GM21723 (cell line): ENCODE measurements around the gene TAC4.
"Not testable (repeated sequence)": the region's sequence is repeated elsewhere in the genome, so short reads cannot be mapped to it uniquely, and the experiment has no call there.

ENCODE experiments used
- ATAC-seq: cut with Tn5 transposase; IDR thresholded peaks from one replicate; pipeline ENCODE4 v1.9.1; 2021; ENCODE audit warnings: mild to moderate bottlenecking, moderate library complexity; ENCODE audit not compliant: unreplicated experiment

The TAC4 gene

DNA sequence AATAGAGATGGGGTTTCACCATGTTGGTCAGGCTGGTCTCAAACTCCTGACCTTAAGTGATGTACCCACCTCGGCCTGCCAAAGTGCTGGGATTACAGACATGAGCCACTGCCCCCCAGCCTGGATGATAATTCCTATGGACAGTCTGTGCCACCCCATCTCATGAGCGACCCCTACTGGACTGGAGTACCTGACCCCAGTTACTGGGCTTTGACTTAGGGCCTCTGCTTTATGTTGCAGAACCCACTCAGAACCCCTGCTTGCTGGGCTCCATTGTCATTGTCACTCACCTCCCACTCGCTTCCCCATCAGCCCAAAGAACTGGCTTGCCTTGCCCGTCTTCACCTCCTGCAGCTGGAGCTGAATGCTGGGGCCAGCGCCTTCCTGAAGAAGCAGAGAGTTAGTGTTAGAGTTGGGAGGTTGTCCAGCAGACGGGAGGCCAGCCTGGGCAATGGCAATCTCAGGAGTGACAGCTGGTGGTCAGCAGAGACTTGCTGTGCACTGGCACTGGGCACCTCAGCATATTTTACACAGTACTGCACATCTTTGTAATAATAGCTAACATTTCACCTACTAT, 4.0 kb downstream of the TAC4 start:
- no peak for ATAC-seq

DNA sequence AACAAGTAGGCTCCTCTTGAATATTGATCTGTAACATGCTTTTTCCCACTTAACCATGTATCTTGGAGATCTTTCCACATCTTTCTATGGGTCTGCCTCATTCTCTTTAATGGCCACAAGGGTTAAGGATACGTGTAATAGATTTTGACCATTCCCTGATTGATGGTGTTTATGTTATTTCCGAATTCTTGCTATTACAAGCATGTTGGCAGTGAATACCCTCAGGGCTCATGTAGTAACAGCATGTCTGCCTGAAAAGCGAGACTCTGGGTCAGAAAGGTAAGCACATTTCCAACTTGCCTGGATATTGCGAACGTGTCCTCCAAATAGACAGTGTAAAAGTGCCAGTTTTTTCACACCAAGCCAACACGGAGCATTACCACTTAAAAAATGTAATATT, 5.0 kb downstream of the TAC4 start:
- no peak for ATAC-seq

DNA sequence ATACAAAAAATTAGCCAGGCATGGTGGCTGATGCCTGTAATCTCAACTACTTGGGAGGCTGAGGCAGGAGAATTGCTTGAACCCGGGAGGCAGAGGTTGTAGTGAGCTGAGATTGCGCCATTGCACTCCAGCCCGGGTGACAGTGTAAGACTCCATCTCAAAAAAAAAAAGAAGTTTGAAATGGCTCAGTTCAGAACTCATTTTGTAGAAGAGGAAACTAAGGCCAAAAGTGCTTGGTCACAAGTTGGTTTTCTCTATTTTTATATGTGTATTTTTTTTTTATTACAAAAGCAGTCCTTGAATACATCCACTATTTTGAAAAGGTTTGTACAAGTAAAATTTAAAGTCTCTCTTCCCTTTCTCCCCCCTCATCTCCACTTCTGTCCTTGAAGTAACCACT, 5.5 kb downstream of the TAC4 start:
- ATAC-seq = no peak

DNA sequence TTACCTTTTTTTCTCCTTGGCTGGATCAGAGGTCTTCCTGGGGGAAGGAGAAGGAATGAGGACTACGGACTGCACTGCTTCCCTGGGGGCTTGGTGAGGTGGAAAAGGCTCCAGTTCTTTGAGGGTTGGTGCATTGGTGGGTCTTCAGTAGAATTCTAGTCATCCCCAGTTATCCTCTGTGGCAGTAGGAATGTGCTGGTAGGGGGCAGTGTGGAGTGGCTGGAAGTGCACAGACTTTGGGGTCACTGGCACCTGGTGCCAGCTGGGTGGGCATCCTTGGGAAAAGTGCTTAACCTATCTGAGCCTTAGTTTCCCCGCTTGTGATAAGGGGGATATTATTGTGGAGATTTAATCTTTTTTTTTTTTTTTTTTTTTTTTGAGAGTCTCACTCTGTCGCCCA, 6.3 kb downstream of the TAC4 start:
- no peak for ATAC-seq

DNA sequence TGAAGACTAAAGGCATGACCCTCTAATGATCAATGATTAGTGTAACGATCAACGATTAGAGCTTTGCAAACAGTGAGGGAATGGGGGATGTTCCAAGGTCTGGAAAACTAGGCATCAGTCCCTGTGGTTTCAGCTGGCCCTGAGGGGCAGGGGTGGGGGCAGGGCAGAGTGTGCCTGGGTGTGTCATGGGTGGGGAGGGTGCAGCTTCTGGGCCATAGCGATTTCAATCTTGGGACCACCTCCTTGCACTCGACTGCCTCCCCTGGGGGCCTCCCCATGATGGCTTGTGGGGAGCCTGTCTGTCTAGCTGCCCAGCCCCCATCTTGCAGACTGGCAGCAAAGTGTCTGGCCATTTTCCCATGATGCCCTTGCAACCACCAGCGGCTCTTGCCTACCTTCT, 8.4 kb downstream of the TAC4 start:
- no peak for ATAC-seq

DNA sequence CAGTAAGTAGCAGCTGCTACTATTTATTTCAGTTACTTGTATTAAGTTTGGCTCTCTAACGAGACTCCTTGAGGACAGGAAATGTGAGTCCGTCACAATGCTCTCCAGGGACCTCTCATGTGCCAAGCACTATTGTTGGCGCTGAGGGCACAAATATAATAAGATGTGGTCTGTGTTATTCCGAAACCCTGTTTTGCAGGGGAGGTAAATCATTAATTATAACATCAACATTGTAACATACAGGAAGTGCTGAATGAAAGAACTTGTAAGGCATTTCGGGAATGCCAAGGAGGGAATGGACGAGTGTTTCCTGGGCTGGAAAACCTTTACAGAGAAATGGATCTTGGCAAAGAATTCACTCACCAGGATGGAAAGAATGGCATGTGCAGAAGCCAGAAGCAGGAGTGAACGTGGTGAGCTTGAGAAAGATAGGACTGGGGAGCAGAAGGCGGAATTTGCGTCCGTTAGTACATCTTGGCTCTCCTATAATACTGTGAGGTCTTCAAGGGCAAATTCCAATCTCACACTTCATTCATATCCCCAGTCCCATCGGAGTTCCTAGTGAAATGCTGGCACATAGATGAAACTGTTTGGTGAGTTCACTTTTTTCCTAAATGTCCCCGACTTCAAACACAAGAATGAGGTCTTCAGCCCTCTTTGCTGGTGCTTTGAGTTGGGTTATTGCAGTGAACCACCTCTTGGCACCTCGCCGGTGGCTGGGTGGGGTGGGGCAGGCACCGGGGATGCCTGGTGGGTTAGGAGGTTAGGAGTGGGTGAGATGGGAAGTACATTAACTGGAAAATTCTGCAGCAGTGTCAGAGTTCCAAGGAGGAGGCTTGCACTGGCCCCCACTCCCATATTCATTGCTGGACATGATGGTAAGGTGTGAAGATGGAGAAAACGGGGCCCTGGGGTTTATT, 11.5 kb downstream of the TAC4 start:
- no peak for ATAC-seq

DNA sequence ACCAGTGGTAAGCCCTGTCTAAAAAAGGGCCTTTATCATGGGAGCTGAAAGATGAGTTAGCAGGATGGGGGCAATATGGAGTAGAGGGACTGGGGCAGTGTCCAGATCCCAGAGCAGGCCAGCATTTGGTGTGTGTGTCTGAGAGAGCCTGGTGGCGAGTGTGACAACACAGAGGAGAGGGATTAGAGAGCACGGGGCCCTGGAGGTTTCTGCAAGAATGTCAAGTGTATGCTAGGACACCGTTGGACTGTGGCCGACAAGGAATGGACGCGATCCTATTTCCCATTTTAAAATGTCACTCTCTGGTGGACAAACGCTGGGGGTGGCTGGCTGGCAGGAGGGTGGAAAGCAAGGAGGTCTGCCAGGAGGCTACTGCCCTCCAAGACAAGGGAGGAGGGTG, 12.4 kb downstream of the TAC4 start:
- no peak for ATAC-seq

DNA sequence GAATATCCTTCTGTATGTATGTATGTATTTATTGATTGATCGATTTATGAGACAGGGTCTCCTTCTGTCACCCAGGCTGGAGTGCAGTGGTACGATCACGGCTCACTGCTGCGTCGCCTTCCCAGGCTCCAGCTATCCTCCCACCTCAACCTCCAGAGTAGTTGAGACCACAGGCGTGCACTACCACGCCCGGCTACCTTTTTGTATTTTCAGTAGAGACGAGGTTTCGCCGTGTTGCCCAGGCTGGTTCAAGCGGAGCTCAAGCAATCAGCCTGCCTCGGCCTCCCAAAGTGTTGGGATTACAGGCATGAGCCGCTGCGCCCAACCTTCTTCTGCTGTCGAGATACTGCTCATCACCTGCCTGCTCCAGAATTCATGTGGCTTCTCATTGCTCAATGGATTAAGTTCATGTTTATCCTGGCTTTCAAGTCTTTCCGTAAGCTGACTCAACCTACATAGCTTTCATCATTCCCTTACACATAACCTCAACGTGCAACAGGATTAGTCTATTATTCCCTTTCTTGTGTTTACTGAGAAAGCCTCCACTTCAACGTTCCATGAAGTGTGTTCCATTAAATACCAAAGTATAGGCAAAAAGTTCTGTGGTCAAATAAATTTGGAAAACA, 13.6 kb downstream of the TAC4 start:
- ATAC-seq = no peak

DNA sequence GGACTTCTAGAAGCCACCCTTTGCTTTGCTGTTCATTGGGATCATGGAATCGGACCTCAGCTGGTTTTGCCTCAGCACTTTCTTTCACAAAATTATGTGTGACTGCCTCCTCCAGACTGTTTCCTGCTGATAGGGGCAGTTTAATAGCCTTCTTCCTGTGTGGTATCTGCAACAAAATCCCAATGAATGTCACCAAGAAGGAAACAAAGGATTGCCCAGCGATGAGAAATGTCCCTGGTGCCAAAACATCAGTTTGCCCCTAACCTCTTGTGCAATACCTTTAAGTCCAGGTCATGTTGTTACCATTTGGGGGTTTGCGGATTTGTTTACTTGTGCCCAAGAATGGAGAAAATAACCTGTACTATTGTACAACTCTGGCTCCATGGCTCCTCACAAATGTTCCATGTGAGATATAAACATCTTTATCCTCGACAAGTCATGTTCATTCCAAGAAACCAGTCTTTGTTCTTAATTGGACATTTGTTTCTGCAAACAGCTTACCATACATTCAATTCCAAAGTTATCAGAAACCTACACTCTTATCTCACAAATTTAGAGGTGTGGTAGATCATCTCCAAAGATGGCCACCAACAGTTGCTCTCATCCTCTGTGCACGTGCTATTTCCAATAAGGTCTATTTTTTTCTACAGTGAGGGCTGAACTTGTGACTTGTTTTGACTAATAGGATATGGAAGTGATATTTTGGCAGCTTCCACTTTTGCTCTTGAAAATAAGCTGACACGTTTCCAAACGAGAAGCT, 14.8 kb downstream of the TAC4 start:
- ATAC-seq = no peak

DNA sequence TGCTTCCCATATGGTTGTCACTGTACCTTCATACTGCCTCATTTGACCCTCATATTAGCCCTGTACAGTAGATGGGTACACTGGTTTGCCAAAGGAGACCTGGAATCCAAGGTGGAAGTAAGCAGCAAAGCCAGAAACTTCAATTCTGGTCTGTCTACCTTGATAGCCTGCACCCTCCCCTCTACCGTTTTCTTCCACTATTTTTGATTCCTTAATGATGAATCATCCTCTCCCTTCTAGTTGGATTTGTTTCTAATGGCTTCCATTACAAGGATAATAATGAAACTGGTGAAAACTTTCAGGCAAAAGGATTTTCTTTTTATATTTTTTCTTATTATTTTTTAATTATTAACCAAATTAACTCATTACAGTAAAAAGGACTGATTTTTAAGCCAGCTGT, 17.3 kb downstream of the TAC4 start:
- ATAC-seq = no peak

DNA sequence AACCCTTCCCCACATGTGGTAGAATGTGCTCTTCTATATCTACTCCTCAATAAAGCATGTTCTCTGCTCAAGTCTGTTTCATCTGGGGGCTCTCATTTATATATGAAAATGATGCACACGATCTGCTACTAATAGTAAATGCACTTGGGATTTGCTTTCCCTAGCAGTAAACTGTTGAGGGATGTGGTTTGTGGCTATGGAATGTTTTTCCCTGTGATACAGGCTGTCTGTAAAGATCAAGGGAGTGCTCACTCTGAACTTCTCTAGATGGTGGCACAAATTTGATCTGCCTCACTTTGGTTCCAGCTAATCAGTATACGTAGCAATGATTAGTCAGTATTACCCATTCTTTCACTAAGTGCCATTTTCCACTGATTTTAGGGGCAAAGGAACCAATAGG, 18.8 kb downstream of the TAC4 start:
- ATAC-seq = no peak

DNA sequence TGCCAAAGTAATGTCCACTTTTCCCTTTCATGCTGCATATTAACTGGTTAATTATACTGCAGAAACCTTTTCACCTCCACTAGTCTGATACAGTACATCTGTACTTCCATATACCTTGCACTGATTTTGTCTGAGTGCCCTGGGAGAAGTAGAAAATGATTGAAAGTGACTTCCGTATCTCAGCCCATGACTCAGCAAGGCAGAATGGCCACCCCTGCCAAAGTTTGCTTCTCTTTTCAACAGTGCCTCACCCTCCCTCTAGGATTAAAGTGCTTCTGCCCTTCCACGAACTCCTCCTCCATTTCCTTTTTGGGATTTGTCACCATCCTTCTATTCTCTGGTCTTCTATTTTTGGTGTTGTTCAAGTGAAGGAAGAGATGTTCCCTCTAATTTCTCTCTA, 19.5 kb downstream of the TAC4 start:
- not testable (repeated sequence) for ATAC-seq

DNA sequence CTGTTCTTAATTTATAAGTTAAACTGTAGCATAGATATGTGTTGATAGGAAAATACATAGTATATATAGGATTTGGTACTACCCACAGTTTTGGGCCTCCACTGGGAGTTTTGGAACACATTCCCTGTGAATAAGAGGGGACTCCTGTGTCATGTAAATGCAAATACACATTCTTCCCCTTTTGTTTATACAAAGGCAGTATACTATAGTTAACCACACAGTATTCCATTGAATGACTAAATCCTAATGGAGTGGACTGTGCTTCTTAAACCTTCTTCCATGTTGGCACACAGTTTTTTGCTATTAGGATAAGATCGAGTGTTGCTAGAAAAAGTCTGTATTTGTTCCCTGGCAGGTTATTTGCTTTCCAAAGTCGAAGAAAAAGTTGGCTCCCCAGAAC, 22.2 kb downstream of the TAC4 start:
- ATAC-seq = no peak

DNA sequence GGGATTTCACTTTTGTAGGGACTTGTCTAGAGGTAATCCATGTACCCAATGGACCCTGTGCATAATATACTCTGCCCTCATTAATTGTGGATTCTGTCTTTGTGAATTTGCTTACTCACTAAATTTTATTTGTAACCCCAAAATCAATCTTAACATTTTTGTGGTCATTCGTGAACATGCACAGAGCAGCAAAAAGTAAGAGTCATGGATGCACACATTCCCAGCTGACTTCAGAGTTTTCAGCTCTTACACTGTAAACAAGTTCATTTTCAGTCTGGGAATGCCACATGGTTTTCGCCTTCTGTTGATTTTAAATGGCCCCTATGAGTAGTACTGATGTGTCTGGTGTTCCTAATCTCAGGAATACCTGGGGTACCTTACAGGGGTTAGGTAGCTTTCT, 24.3 kb downstream of the TAC4 start:
- no peak for ATAC-seq

DNA sequence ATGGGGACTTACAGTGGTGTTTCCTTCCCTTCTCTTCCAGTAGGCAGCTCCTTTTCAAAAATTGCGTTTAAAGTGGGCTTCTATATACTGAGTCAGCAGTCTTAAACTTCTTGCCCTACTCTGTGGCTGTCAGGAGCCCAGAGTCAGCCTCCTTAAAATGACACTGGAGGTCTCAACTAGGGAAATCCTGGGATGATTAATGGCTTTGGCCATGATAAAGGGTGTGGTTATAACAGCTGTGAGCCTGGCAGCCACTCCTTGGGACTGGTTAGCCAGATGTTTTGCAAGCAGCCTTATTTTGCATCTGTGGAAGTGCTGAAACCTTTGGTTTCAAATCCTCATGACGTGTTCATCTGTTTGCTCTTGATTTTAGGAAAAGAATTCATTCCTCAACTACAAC, 25.0 kb downstream of the TAC4 start:
- no peak for ATAC-seq

DNA sequence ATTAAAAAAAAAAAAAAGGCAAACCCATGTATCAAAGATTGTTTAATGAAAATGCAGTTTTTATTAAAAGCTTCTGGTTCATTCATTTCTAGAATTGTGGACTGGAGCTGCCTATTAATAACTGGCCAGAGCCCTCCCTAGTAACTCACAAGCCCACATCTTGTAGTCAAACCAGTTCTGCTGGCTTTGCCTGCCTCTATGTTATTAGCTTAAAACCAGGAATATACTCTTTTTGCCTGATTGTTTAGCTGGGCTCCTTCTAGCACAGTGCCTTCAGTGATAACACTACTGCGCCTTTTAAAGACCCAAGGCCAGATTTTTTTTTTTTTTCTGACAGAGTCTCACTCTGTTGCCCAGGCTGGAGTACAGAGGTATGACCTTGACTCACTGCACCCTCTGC, 26.0 kb downstream of the TAC4 start:
- ATAC-seq = no peak

DNA sequence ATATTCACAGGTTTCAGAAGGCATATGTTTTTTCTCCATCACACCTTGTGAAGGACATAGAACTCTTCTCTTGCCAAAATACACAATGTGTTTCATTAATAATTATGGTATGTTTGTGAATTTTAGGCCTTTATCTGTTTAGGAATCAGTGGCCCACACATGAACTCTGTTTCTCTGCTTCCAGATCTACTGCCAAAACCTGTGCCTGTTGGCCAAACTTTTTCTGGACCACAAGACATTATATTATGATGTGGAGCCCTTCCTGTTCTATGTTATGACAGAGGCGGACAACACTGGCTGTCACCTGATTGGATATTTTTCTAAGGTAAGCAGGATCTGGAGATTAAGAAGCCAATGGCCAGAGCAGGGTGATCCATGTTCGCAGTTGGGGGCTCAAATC, 26.4 kb downstream of the TAC4 start:
- ATAC-seq = no peak

DNA sequence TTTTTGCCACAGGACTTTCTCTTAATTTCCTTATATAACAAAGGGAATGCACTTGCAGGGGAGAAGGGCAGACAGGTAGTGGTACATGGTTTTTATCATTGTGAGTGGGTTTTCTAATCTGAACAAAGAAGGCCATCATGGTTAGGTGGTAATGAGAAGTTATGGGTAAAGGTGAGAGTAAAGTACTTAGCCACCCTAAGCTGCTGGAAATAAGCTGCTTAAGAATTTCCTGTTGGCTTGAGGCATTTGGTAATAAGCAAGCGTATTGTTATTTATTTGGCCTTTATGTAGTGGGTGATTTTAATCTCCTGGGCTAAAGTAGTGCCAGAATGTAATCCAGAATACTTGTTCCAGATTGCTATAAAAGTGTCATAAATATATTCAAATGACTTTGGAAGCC, 27.1 kb downstream of the TAC4 start:
- no peak for ATAC-seq

DNA sequence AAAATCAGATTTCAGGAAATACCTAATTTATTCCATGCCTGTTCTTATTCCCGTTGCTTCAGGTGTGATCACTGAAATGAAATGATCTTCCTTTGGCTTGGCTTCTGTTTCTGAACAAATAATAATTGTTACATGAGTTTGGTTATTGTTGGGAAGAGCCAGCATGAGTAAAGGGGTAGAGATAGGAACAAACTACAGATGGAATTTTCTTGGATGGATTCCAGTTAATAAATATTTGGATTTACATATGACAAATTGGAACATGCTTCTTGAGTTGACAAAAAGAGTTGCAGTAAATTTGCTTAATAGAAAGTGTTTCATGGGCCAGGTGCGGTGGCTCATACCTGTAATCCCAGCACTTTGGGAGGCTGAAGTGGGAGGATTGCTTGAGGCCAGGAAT, 28.2 kb downstream of the TAC4 start:
- no peak for ATAC-seq

DNA sequence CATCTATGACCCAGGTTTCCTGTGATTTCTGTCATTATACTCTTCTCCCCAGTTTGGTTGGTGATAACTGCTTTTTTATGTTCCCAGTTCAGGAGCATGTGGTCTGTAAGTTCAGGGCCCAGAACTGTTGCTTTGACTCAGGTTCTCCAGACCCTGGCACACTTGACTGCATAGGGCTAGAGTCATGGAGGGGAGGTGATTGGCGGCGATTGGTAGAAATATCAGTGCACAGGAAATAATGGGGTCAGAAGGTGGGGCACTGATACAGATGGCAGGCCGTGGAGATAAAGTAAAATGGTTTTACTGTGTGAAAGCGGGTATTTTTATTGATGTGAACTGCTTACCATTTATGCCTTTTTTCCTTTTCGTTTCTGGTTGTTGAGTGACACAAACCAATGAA, 28.7 kb downstream of the TAC4 start:
- no peak for ATAC-seq

DNA sequence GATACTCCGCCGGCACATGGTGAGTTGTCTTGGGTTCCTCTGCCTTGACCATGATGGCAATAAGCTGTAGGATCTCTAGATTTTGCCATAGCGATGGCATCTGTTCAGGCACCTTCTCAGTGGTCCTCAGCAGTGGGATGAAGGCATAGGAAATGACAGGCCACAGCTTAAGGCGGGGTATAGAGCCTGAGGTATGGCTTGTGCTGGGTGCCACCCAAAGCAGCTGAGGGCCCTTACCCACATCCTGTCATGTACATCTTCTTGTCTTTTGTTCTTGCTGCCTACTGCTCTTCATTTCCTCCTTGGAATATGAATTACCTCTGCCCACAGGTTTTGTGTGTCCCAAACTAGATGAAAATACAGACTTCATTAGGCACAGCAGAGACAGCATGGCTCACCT, 29.9 kb downstream of the TAC4 start:
- no peak for ATAC-seq
